ENCODE measurements around the gene SLCO3A1.

The SLCO3A1 gene

DNA sequence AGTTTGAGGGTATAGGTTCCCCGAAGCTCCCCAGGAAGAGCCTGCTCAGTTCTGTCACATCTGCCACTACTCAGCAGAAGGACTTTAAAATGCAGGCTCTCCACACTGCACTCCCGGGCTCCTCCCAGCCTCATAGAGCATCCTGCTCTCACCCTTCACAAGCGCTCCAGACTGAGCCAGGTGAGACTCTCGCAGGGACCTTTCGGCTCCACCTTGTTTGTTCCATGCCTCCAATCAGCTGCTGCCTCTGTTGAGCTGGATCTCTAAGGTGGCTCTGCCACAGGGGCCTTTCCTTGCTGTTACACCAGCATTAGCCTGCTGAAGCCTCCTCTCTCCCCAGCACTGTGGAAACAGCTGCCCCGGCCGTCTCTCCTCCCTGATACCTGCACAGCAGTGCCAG is 56.1 kb downstream of the SLCO3A1 start:
- Histone ChIP-seq H2AFZ (ENCODE audit: low read depth, low read length) (no peak overlapping the region), H3K36me3 (ENCODE audit: insufficient read depth, low read length) (no peaks in the 10 kb centered on the region), H3K4me3 (ENCODE audit: low read depth in 1 of 2, low read length in 2 of 2) (no peak overlapping the region), H3K27me3 (ENCODE audit: insufficient read depth, low read length, poor library complexity) (no peaks in the 10 kb centered on the region), H4K20me1 (ENCODE audit: insufficient read depth, low read length) (no peaks in the 10 kb centered on the region), H3K4me2 (ENCODE audit: insufficient read depth, low read length) (no peak overlapping the region), H3K9me3 (ENCODE audit: insufficient read depth, low read length, severe bottlenecking) (no peaks in the 10 kb centered on the region), H3K79me2 (ENCODE audit: insufficient read depth, low read length) (no peaks in the 10 kb centered on the region), H3K9ac (ENCODE audit: low read depth, low read length) (no peak overlapping the region), H3K27ac (ENCODE audit: low read length) (no peak overlapping the region), H3K4me1 (ENCODE audit: insufficient read depth, low read length) (no peaks in the 10 kb centered on the region)
- no peak for DNase-seq
- TF ChIP-seq EZH2 (IDR thresholded peaks at IDR 0.05; ENCODE audit: borderline replicate concordance, low read depth, low read length, severe bottlenecking) = no peak
- TF ChIP-seq, protein P1, sequence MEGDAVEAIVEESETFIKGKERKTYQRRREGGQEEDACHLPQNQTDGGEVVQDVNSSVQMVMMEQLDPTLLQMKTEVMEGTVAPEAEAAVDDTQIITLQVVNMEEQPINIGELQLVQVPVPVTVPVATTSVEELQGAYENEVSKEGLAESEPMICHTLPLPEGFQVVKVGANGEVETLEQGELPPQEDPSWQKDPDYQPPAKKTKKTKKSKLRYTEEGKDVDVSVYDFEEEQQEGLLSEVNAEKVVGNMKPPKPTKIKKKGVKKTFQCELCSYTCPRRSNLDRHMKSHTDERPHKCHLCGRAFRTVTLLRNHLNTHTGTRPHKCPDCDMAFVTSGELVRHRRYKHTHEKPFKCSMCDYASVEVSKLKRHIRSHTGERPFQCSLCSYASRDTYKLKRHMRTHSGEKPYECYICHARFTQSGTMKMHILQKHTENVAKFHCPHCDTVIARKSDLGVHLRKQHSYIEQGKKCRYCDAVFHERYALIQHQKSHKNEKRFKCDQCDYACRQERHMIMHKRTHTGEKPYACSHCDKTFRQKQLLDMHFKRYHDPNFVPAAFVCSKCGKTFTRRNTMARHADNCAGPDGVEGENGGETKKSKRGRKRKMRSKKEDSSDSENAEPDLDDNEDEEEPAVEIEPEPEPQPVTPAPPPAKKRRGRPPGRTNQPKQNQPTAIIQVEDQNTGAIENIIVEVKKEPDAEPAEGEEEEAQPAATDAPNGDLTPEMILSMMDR (IDR thresholded peaks at IDR 0.05; ENCODE audit: borderline replicate concordance, extremely low read depth, low read length, poor library complexity, severe bottlenecking) = no peak
- ATAC-seq (ENCODE audit: insufficient read depth, low read depth) = no peak

DNA sequence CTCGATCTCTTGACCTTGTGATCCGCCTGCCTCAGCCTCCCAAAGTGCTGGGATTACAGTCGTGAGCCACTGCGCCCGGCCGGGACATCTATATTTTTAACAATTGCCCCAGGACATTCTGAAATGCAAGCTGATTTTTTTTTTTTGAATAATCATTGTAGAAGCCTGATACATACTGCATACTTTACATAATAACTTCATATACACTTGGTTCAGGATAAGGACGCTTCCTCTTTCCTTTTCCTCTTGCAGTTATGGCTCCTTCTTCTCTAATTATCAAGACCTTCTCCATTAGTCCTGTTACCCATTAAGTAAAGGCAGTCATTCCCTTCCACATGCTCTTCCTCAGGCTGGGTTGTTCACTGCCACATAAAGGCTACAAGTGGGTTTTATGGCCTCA is 58.3 kb downstream of the SLCO3A1 start:
- Histone ChIP-seq H3K79me2 (ENCODE audit: insufficient read depth, low read length) (no peaks in the 10 kb centered on the region), H3K9ac (ENCODE audit: low read depth, low read length) (no peak overlapping the region)
- no peak for ATAC-seq (ENCODE audit: insufficient read depth, low read depth)

DNA sequence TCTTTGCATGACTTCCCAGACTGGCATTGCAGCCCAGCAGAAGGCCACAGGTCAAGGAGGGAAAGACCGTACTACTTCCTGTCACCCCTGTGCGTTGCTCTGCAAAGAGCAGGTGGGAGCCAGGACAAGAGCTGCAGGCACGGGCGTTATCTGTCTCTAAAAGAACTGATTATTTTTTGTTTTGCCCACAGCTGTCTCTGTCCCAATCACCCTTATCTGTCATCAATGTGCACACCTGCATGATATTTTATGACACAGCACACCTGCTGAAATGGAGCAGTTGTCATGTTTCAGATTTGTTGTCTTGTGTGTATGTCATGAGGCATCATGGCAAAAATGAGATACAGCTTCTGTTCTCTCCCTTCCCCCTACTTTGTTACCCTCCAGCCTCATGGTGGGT is 58.8 kb downstream of the SLCO3A1 start:
- no peaks in the 10 kb centered on the region for H4K20me1 ChIP-seq (ENCODE audit: insufficient read depth, low read length)
- H3K27me3 ChIP-seq (ENCODE audit: insufficient read depth, low read length, poor library complexity) = no peaks in the 10 kb centered on the region
- no peak for ATAC-seq (ENCODE audit: insufficient read depth, low read depth)
- H3K9me3 ChIP-seq (ENCODE audit: insufficient read depth, low read length, severe bottlenecking) = no peaks in the 10 kb centered on the region
- no peaks in the 10 kb centered on the region for H3K79me2 ChIP-seq (ENCODE audit: insufficient read depth, low read length)
- no peak overlapping the region for H2AFZ ChIP-seq (ENCODE audit: low read depth, low read length)
- H3K4me1 ChIP-seq (ENCODE audit: insufficient read depth, low read length) = no peaks in the 10 kb centered on the region
- DNase-seq = no peak
- H3K36me3 ChIP-seq (ENCODE audit: insufficient read depth, low read length) = no peaks in the 10 kb centered on the region
- H3K4me2 ChIP-seq (ENCODE audit: insufficient read depth, low read length) = no peak overlapping the region
- no peak overlapping the region for H3K27ac ChIP-seq (ENCODE audit: low read length)
- H3K4me3 ChIP-seq (ENCODE audit: low read depth in 1 of 2, low read length in 2 of 2) = no peak overlapping the region
- no peak for TF ChIP-seq EZH2 (IDR thresholded peaks at IDR 0.05; ENCODE audit: borderline replicate concordance, low read depth, low read length, severe bottlenecking)
- TF ChIP-seq, protein P1 (IDR thresholded peaks at IDR 0.05; ENCODE audit: borderline replicate concordance, extremely low read depth, low read length, poor library complexity, severe bottlenecking) = no peak
- H3K9ac ChIP-seq (ENCODE audit: low read depth, low read length) = no peak overlapping the region

More for the DNA sequence above, 58.3 kb downstream of the SLCO3A1 start:
- H3K4me2 ChIP-seq (ENCODE audit: insufficient read depth, low read length) = no peak overlapping the region
- DNase-seq = no peak
- no peak overlapping the region for H3K4me3 ChIP-seq (ENCODE audit: low read depth in 1 of 2, low read length in 2 of 2)
- H3K4me1 ChIP-seq (ENCODE audit: insufficient read depth, low read length) = no peaks in the 10 kb centered on the region
- H4K20me1 ChIP-seq (ENCODE audit: insufficient read depth, low read length) = no peaks in the 10 kb centered on the region
- no peak overlapping the region for H2AFZ ChIP-seq (ENCODE audit: low read depth, low read length)
- no peaks in the 10 kb centered on the region for H3K27me3 ChIP-seq (ENCODE audit: insufficient read depth, low read length, poor library complexity)
- H3K36me3 ChIP-seq (ENCODE audit: insufficient read depth, low read length) = no peaks in the 10 kb centered on the region
- no peak for TF ChIP-seq EZH2 (IDR thresholded peaks at IDR 0.05; ENCODE audit: borderline replicate concordance, low read depth, low read length, severe bottlenecking)
- TF ChIP-seq, protein P1 (IDR thresholded peaks at IDR 0.05; ENCODE audit: borderline replicate concordance, extremely low read depth, low read length, poor library complexity, severe bottlenecking) = no peak
- H3K9me3 ChIP-seq (ENCODE audit: insufficient read depth, low read length, severe bottlenecking) = no peaks in the 10 kb centered on the region
- no peak overlapping the region for H3K27ac ChIP-seq (ENCODE audit: low read length)

DNA sequence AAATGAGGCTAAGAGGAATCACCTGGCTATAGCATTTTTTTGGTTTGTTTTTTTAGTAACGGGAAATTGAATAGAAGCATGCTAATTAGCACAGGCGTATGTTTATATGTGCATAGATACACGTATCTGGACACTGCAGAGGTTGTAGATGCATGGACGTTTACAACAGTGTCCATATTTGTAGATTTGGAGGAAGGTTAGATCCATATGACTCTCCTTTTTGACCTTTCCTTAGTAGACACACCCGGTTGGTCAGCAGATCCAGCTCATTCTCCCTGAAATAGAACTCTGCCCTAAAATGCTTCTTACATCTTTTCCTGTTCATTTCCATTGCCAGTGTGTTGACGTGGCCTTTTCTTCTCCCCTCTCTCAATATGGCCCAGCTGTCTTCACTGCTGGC is 60.1 kb downstream of the SLCO3A1 start:
- H3K9ac ChIP-seq (ENCODE audit: low read depth, low read length) = no peak overlapping the region
- DNase-seq (no peak), ATAC-seq (ENCODE audit: insufficient read depth, low read depth) (no peak)
- H3K27me3 ChIP-seq (ENCODE audit: insufficient read depth, low read length, poor library complexity) = no peaks in the 10 kb centered on the region
- no peak overlapping the region for H2AFZ ChIP-seq (ENCODE audit: low read depth, low read length)
- no peaks in the 10 kb centered on the region for H3K9me3 ChIP-seq (ENCODE audit: insufficient read depth, low read length, severe bottlenecking)
- TF ChIP-seq EZH2 (IDR thresholded peaks at IDR 0.05; ENCODE audit: borderline replicate concordance, low read depth, low read length, severe bottlenecking) = no peak
- TF ChIP-seq, protein P1 (IDR thresholded peaks at IDR 0.05; ENCODE audit: borderline replicate concordance, extremely low read depth, low read length, poor library complexity, severe bottlenecking) = no peak
- H3K27ac ChIP-seq (ENCODE audit: low read length) = no peak overlapping the region
- no peak overlapping the region for H3K4me2 ChIP-seq (ENCODE audit: insufficient read depth, low read length)
- H3K79me2 ChIP-seq (ENCODE audit: insufficient read depth, low read length) = no peaks in the 10 kb centered on the region
- no peaks in the 10 kb centered on the region for H3K4me1 ChIP-seq (ENCODE audit: insufficient read depth, low read length)
- no peak overlapping the region for H3K4me3 ChIP-seq (ENCODE audit: low read depth in 1 of 2, low read length in 2 of 2)
- H4K20me1 ChIP-seq (ENCODE audit: insufficient read depth, low read length) = no peaks in the 10 kb centered on the region
- no peaks in the 10 kb centered on the region for H3K36me3 ChIP-seq (ENCODE audit: insufficient read depth, low read length)
